SK-N-SH (cell line): ENCODE results near the gene ZNF615. TPM values are rescaled to one million over a fixed set of nuclear protein-coding genes. Genes with fewer than 3 reads are reported as not detected.

Experiments used
- CTCF ChIA-PET: fragments of 300-600, 350-600 bp; formaldehyde crosslinking; extraction: SDS; loops from one replicate; lab custom pipeline; 2021; lab: Yijun Ruan, JAX
- POLR2A ChIA-PET: fragments of 350-600 bp; sonication (Branson Sonifier 250); formaldehyde crosslinking; extraction: SDS; loops from one replicate; lab custom pipeline; 2020; ENCODE audit warnings: antibody characterized with exemption, inconsistent platforms; lab: Yijun Ruan, JAX
- DNase-seq: peaks from one replicate; pipeline ENCODE4 v3.0.0; 2012
- H2AFZ ChIP-seq: fragments of 200-600 bp; sonication (generic); 2 replicates; pipeline ENCODE4 v1.8.1; 2016; ENCODE audit warnings: antibody characterized with exemption, mild to moderate bottlenecking, low read depth
- H3F3A ChIP-seq: fragments of 200-600 bp; sonication (generic); replicated peaks from 2 replicates; pipeline ENCODE3; 2016; ENCODE audit warnings: antibody characterized with exemption, mild to moderate bottlenecking; ENCODE audit not compliant: insufficient read depth
- H3K27ac ChIP-seq, 2 experiments: fragments of 200-500 bp in 1 of 2; fragments of 200-600 bp in 1 of 2; sonication (Bioruptor generic) in 1 of 2; sonication (generic), shearing (Covaris generic) in 1 of 2; 2 replicates each; pipeline versions ENCODE4 v1.5.1 to v1.6.1; 2014 to 2016; ENCODE audit warnings: low read depth in 2 of 2, inconsistent platforms in 1 of 2, low read length in 1 of 2, mild to moderate bottlenecking in 1 of 2, mixed read lengths in 1 of 2
- H3K27me3 ChIP-seq: fragments of 200-600 bp; sonication (generic), shearing (Covaris generic); 2 replicates; pipeline ENCODE4 v1.6.1; 2016; ENCODE audit warnings: mixed run types; ENCODE audit not compliant: insufficient read depth
- H3K36me3 ChIP-seq, 2 experiments: fragments of 200-500 bp in 1 of 2; fragments of 200-600 bp in 1 of 2; sonication (Bioruptor generic) in 1 of 2; sonication (generic) in 1 of 2; replicated peaks in 1 of 2; 2 replicates each; pipeline versions ENCODE3 to v1.5.1; 2014 to 2016; ENCODE audit warnings: low read length in 1 of 2, mild to moderate bottlenecking in 1 of 2; ENCODE audit not compliant: insufficient read depth in 2 of 2, control insufficient read depth in 1 of 2
- H3K4me1 ChIP-seq, 2 experiments: fragments of 200-500 bp in 1 of 2; fragments of 200-600 bp in 1 of 2; sonication (Bioruptor generic) in 1 of 2; sonication (generic), shearing (Covaris generic) in 1 of 2; 2 replicates each; pipeline versions ENCODE4 v1.5.1 to v1.6.1; 2014 to 2016; ENCODE audit warnings: low read depth in 1 of 2, low read length in 1 of 2, mixed run types in 1 of 2; ENCODE audit not compliant: insufficient read depth in 2 of 2, control insufficient read depth in 1 of 2
- H3K4me2 ChIP-seq: fragments of 200-600 bp; sonication (generic), shearing (Covaris generic); 2 replicates; pipeline ENCODE4 v1.6.1; 2017; ENCODE audit warnings: mixed run types
- H3K4me3 ChIP-seq, 2 experiments: fragments of 200-500 bp in 1 of 2; fragments of 200-600 bp in 1 of 2; sonication (Bioruptor generic) in 1 of 2; sonication (generic), shearing (Covaris generic) in 1 of 2; 2 replicates each; pipeline versions ENCODE4 v1.5.1 to v1.8.1; 2014 to 2016; ENCODE audit warnings: low read depth in 2 of 2, inconsistent platforms in 1 of 2, low read length in 1 of 2, mild to moderate bottlenecking in 1 of 2, mixed read lengths in 1 of 2, moderate library complexity in 1 of 2
- H3K79me2 ChIP-seq: fragments of 200-600 bp; sonication (generic); 2 replicates; pipeline ENCODE4 v1.8.1; 2017; ENCODE audit warnings: mild to moderate bottlenecking; ENCODE audit not compliant: insufficient read depth
- H3K9ac ChIP-seq: fragments of 200-600 bp; sonication (generic); 2 replicates; pipeline ENCODE4 v1.6.1; 2017; ENCODE audit warnings: mixed run types
- H3K9me2 ChIP-seq: fragments of 200-600 bp; sonication (generic); 2 replicates; pipeline ENCODE4 v1.6.1; 2017; ENCODE audit warnings: mixed run types
- H3K9me3 ChIP-seq: fragments of 200-600 bp; sonication (generic); 2 replicates; pipeline ENCODE4 v1.6.1; 2017; ENCODE audit warnings: mixed run types, mild to moderate bottlenecking, moderate library complexity
- H4K20me1 ChIP-seq: fragments of 200-600 bp; sonication (generic); 2 replicates; pipeline ENCODE4 v1.6.1; 2017; ENCODE audit warnings: mild to moderate bottlenecking, mixed run types; ENCODE audit not compliant: insufficient read depth
- CHD2 ChIP-seq: fragments of 150-350 bp; IDR thresholded peaks from 2 replicates; pipeline ENCODE4 v1.6.1; 2018; ENCODE audit warnings: low read length; ENCODE audit not compliant: partially characterized antibody
- JUND ChIP-seq: IDR thresholded peaks from 2 replicates; pipeline ENCODE4 v1.4.0; 2012
- MXI1 ChIP-seq: IDR thresholded peaks from 2 replicates; pipeline ENCODE4 v1.6.1; 2012; ENCODE audit warnings: mild to moderate bottlenecking, low read depth, low read length, improper control_type of control experiment
- TAF1 ChIP-seq: IDR thresholded peaks from 2 replicates; pipeline ENCODE4 v1.6.1; 2012; ENCODE audit warnings: low read depth, mild to moderate bottlenecking, low read length, moderate library complexity, borderline replicate concordance
- YY1 ChIP-seq: IDR thresholded peaks from 2 replicates; pipeline ENCODE4 v1.4.0; 2012; ENCODE audit warnings: low read depth, mild to moderate bottlenecking
- WGBS: methylation state at CpG from one replicate; pipeline ENCODE4 v1.1.6; 2017; ENCODE audit warnings: low lambda C conversion rate; 5-methylcytosine and 5-hydroxymethylcytosine counted together
- polyA plus RNA-seq, 3 experiments: library from polyadenylated mRNA; depleted of rRNA; stranded (reverse); fragments of >200 nt; gene quantifications; 2 replicates each; pipeline ENCODE4 v1.2.3, GENCODE V29; 2012
- TF ChIP-seq, protein P1 (sequence below): IDR thresholded peaks from 2 replicates; pipeline ENCODE4; 2012
- TF ChIP-seq, protein P2 (sequence below): IDR thresholded peaks from 2 replicates; pipeline ENCODE4 v1.4.0; 2012; ENCODE audit warnings: low read depth, borderline replicate concordance
- TF ChIP-seq, protein P3 (sequence below): fragments of 150-350 bp; IDR thresholded peaks from 2 replicates; pipeline ENCODE4 v1.6.1; 2016; ENCODE audit warnings: mild to moderate bottlenecking, low read depth, low read length

Gene ZNF615
- polyA plus RNA-seq, 1 of the 3 experiments (the other 2 are of a cell fraction), result 1.6 TPM

DNA sequence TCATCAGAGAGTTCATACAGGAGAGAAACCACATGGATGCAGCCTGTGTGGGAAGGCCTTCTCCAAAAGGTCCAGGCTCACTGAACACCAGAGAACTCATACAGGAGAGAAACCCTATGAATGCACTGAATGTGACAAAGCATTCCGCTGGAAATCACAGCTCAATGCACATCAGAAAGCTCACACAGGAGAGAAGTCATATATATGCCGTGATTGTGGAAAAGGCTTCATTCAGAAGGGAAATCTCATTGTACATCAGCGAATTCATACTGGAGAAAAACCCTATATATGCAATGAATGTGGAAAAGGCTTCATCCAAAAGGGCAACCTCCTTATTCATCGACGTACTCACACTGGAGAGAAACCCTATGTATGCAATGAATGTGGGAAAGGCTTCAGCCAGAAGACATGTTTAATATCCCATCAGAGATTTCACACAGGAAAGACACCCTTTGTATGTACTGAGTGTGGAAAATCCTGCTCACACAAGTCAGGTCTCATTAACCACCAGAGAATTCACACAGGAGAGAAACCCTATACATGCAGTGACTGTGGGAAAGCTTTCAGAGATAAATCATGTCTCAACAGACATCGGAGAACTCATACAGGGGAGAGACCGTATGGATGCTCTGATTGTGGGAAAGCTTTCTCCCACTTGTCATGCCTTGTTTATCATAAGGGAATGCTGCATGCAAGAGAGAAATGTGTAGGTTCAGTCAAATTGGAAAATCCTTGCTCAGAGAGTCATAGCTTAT is 63.0 kb downstream of the ZNF615 start:
- Histone ChIP-seq H4K20me1 (no peaks in the 10 kb centered on the region), H3K27ac (no peak overlapping the region), H3K4me3 (peak overlapping the region in 1 of 2 experiments; percentile 17; a peak in 1 of 4 replicates), H3K79me2 (no peaks in the 10 kb centered on the region), H3K9ac (no peak overlapping the region), H3K9me3 (peaks cover 17% of the 10 kb centered on the region), H3K9me2 (no peaks in the 10 kb centered on the region), H2AFZ (no peak overlapping the region), H3K4me2 (no peak overlapping the region), H3K4me1 (no peaks in the 10 kb centered on the region), H3K36me3 (peaks cover 46 to 59% of the 10 kb centered on the region in 2 experiments), H3F3A (no peaks in the 10 kb centered on the region), H3K27me3 (no peaks in the 10 kb centered on the region)
- ChIA-PET CTCF (no interaction called here), POLR2A (no interaction called here)
- no peak for DNase-seq
- 83% methylated on average over 7 of the region's 7 CpGs for WGBS
- TF ChIP-seq, protein P1, sequence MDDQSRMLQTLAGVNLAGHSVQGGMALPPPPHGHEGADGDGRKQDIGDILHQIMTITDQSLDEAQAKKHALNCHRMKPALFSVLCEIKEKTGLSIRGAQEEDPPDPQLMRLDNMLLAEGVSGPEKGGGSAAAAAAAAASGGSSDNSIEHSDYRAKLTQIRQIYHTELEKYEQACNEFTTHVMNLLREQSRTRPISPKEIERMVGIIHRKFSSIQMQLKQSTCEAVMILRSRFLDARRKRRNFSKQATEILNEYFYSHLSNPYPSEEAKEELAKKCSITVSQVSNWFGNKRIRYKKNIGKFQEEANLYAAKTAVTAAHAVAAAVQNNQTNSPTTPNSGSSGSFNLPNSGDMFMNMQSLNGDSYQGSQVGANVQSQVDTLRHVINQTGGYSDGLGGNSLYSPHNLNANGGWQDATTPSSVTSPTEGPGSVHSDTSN, result no peak
- TF ChIP-seq YY1, result no peak
- TF ChIP-seq, protein P2, sequence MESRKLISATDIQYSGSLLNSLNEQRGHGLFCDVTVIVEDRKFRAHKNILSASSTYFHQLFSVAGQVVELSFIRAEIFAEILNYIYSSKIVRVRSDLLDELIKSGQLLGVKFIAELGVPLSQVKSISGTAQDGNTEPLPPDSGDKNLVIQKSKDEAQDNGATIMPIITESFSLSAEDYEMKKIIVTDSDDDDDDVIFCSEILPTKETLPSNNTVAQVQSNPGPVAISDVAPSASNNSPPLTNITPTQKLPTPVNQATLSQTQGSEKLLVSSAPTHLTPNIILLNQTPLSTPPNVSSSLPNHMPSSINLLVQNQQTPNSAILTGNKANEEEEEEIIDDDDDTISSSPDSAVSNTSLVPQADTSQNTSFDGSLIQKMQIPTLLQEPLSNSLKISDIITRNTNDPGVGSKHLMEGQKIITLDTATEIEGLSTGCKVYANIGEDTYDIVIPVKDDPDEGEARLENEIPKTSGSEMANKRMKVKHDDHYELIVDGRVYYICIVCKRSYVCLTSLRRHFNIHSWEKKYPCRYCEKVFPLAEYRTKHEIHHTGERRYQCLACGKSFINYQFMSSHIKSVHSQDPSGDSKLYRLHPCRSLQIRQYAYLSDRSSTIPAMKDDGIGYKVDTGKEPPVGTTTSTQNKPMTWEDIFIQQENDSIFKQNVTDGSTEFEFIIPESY, result no peak
- no peak for TF ChIP-seq CHD2
- TF ChIP-seq JUND, result no peak
- TF ChIP-seq MXI1, result no peak
- TF ChIP-seq, protein P3, sequence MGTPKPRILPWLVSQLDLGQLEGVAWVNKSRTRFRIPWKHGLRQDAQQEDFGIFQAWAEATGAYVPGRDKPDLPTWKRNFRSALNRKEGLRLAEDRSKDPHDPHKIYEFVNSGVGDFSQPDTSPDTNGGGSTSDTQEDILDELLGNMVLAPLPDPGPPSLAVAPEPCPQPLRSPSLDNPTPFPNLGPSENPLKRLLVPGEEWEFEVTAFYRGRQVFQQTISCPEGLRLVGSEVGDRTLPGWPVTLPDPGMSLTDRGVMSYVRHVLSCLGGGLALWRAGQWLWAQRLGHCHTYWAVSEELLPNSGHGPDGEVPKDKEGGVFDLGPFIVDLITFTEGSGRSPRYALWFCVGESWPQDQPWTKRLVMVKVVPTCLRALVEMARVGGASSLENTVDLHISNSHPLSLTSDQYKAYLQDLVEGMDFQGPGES, result no peak
- no peak for TF ChIP-seq TAF1
- TF ChIP-seq, all 33 proteins: peak for 0

Other genes starting within 250 kb of the ZNF615 start
- not detected in 2 replicates for gene FPR2, start 247.0 kb downstream of the ZNF615 start, polyA plus RNA-seq (2012; rRNA removed)
- gene FPR3, start 213.1 kb downstream of the ZNF615 start, polyA plus RNA-seq (2012; rRNA removed), result 0.02 and 0.05 TPM in 2 replicates
- gene ZNF577, start 120.3 kb downstream of the ZNF615 start, polyA plus RNA-seq (2012; rRNA removed), result 6.8 and 9.6 TPM in 2 replicates
- gene ZNF649, start 103.2 kb downstream of the ZNF615 start, polyA plus RNA-seq (2012; rRNA removed), result 1.5 and 2.7 TPM in 2 replicates
- 2.2 and 3.1 TPM in 2 replicates for gene ZNF613, start 80.7 kb downstream of the ZNF615 start, polyA plus RNA-seq (2012; rRNA removed)
- gene ZNF350, start 21.4 kb downstream of the ZNF615 start, polyA plus RNA-seq (2012; rRNA removed), result 3.4 and 4.1 TPM in 2 replicates
- gene ZNF614, start 20.2 kb upstream of the ZNF615 start, polyA plus RNA-seq (2012; rRNA removed), result 2.8 and 3.6 TPM in 2 replicates
- gene ZNF432, start 40.6 kb upstream of the ZNF615 start, polyA plus RNA-seq (2012; rRNA removed), result 2.9 and 3.9 TPM in 2 replicates
- gene ZNF841, start 87.6 kb upstream of the ZNF615 start, polyA plus RNA-seq (2012; rRNA removed), result 3.8 and 5.1 TPM in 2 replicates
- gene ZNF616, start 131.7 kb upstream of the ZNF615 start, polyA plus RNA-seq (2012; rRNA removed), result 1.5 and 2.0 TPM in 2 replicates
- 1.6 and 2.3 TPM in 2 replicates for gene ZNF836, start 163.4 kb upstream of the ZNF615 start, polyA plus RNA-seq (2012; rRNA removed)
- gene PPP2R1A, start 181.8 kb upstream of the ZNF615 start, polyA plus RNA-seq (2012; rRNA removed), result 162 and 163 TPM in 2 replicates